GM21528 (cell line): ENCODE results near the gene IL7R.
"Not testable (repeated sequence)": the region's sequence is repeated elsewhere in the genome, so short reads cannot be mapped to it uniquely, and the experiment has no call there.

ENCODE experiments used
- ATAC-seq: cut with Tn5 transposase; IDR thresholded peaks from one replicate; pipeline ENCODE4 v1.9.1; 2021; ENCODE audit warnings: mild to moderate bottlenecking, moderate library complexity; ENCODE audit not compliant: unreplicated experiment, low FRiP score

IL7R gene

GRCh38 chr5:35867998-35868397 is 11.3 kb downstream of the IL7R start:
- ATAC-seq: no peak

DNA sequence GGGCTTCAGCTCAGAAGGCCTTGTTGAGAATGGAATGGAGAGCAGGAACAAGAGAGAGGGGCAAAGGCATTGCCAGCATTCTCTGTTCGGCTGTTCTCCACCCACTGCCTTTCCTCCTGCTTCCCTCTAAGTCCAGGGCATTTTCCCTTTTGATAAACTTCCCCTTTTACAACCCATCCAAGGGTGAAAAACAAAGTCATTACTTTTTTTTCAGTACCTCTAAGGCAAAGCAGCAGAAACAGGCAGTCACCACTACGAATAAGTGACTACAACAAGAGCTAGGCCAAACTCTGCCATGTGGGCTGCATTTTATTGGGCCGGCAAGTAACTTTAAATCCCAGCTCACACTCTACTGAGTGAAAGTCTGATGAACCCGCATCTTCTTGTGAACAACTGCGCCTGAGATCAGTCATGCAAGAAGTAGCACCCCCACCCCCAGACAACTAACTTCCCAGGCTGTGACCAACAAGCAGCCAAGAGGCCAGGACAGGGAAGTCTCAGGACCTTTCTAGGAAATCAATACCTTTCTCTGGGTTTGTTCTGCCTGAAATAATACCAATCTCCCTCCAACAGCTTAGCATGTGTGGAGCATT is 13.1 kb downstream of the IL7R start:
- no peak for ATAC-seq

GRCh38 chr5:35870605-35871004 is 13.9 kb downstream of the IL7R start:
- no peak for ATAC-seq

GRCh38 chr5:35876454-35876853 is 19.8 kb downstream of the IL7R start:
- ATAC-seq: no peak

DNA sequence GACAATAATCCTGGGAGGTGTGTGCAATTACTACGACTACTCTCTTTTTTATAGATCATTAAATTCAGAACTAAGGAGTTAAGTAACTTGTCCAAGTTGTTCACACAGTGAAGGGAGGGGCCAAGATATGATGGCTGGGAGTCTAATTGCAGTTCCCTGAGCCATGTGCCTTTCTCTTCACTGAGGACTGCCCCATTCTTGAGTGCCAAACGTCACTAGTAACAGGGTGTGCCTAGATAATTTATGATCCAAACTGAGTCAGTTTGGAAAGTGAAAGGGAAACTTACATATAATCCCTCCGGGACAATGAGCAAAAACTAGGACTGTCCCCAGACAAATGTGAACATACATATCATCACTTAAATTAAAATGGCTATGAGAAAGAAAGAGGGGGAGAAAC is 20.2 kb downstream of the IL7R start:
- ATAC-seq: no peak

DNA sequence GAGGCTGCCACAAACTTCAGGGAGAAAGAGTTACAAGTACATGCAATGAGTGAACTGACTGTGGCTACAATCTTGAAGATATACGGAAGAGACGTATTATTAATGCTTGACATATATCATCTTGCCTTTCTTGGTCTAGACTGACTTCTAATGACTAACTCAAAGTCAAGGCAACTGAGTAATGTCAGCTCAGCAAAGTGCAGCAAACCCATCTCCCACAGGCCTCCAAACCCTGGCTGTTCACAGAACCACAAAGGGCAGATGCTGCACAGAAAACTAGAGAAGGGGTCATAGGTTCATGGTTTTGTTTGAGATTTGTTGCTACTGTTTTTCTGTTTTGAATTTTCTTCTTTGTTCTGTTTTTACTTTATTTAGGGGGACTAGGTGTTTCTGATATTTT is 21.0 kb downstream of the IL7R start:
- ATAC-seq: no peak

- no peak for ATAC-seq
Observed at GRCh38 chr5:35878079-35878478, 21.4 kb downstream of the IL7R start.

DNA sequence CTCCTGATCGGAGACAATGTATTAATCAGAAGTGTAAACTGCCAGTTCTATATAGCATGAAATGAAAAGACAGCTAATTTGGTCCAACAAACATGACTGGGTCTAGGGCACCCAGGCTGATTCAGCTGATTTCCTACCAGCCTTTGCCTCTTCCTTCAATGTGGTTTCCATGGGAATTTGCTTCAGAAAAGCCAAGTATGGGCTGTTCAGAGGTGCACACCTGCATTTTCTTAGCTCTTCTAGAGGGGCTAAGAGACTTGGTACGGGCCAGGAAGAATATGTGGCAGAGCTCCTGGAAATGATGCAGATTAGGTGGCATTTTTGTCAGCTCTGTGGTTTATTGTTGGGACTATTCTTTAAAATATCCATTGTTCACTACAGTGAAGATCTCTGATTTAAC is 22.4 kb downstream of the IL7R start:
- no peak for ATAC-seq

- no peak for ATAC-seq
Observed at GRCh38 chr5:35879649-35880048, 23.0 kb downstream of the IL7R start.

DNA sequence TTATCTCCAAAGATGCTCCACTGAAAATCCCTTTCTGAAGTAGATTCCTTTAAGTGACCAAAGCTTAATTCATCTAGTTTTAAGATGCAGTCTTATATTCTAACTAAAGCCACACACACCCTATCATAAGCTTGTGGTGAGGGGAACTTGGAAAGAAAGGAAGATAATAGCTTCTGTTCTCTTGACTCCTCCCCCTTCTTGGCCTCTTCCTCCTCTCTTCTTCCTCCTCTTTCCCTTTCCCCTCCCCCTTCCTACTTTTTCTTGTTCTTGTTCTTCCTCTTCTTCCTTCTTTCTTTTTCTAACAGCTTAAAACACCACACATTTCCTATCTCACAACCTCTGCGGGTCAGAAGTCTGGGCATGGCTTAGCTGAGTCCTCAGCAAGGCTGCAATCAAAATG is 23.5 kb downstream of the IL7R start:
- ATAC-seq: no peak

GRCh38 chr5:35881758-35882157 is 25.1 kb downstream of the IL7R start:
- ATAC-seq: no peak

- ATAC-seq: no peak
Observed at GRCh38 chr5:35884191-35884769, 27.6 kb downstream of the IL7R start.

- no peak for ATAC-seq
Observed at GRCh38 chr5:35884773-35885172, 28.1 kb downstream of the IL7R start.

DNA sequence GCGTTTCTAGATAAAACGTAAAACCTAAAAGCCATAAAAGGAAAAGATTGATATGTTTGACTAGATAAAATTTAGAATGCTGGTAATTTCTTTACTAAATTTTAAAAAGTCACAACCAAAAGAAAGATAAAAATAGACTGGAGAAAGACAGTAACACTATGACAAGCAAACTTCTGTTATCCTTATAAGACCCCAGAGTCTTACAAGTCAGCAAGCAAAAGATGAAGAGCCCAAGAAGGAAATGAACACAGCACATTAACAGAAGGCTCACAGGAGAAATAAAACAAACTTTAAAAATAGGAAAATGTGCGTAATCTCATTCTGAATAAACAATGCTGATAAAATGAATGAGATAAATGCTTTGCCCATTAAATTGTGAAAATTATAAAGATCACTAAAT is 29.7 kb downstream of the IL7R start:
- no peak for ATAC-seq

- ATAC-seq: no peak
Observed at GRCh38 chr5:35887321-35888100, 30.8 kb downstream of the IL7R start.

DNA sequence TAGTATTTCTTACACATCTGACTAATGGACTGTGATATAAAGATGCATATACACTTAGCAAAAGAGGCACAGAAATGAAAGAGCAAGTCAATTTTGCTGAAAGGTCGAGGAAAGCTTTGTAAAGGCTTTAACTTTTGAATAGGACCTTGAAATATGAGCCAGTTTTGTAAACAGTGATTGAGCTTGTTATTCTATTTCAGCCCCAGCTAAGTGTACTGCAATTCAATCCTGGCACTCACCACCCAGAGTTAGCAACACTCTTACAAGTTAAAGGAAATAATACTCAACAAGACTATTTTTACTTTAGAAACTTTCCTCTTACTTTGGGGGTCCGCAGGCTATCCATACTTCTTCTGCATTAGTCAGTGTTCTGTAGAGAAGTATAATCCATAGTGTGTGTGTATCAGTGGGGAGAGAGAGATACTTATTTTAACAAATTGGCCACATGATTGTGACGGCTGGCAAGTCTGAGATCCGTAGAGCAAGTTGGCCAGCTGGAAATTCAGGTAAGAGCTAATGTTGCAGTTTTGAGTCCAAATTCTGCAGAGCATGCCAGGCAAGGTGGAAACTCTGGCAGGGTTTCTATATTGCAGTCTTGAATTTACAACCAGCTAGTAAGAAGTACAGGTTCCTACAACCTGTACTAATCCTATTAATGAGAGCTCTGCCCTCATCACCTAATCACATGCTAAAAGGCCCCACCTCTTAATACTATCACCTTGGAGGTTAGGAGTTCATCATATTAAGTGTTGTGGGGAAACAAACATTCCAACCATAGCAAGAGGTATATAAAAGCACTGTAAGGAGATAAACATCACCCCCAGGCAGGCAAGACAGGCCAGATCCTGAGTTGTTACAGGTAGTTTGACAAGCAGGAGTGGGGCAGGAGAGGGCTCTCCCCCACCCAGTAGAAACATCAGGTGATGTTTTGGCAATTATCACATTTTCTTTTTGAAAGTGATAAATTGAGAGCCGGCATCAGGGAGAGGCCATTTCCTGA is 33.6 kb downstream of the IL7R start:
- no peak for ATAC-seq

GRCh38 chr5:35892799-35893198 is 36.1 kb downstream of the IL7R start:
- ATAC-seq: not testable (repeated sequence)

DNA sequence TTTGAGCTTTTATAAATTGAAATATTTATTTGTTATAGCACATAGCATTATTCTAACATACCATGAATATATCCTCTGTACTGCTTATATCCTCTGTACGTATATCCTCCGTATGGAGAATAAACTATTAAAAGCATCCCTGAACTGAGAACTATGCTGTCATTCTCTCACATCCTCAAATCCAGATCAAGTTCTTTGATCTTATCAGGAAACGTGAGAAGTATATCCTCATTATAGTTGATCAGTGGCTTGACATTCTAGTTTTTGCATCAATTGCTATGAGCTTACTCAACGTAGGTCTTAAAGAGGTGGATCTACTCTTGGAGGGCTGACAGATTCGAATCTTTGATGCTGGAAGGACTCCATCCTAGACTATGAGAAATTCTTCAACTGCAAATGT is 37.4 kb downstream of the IL7R start:
- no peak for ATAC-seq

- ATAC-seq: no peak
Observed at GRCh38 chr5:35898952-35899660, 42.4 kb downstream of the IL7R start.

DNA sequence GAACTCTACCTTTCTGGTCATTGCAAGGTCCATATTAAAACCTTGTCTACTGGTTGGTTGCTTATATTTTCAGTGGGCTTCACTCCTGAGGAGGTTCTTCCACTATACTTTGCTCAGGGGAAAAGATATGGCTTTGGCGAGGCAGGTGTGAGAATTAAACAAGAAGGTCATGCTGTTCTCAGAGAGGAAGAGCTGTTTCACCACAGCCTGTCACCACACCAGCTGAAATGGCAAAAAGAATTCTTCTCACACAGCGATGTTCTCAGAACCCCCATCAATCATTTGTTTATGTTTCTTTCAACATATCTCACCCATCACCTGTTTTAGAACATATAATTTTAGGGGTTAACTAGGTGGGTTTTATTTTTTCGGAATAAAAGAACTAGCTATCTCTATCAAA is 43.1 kb downstream of the IL7R start:
- no peak for ATAC-seq
